ENCODE data around the gene SH2D4B. TPM values are rescaled to one million over a fixed set of nuclear protein-coding genes. Genes with fewer than 3 reads are reported as not detected.

SH2D4B gene
- total RNA-seq, 1 donor from 2014 or later, result not detected

- Histone ChIP-seq H3K4me3 (peak overlapping the region; percentile 2), H3K27ac (replicated peaks) (peak overlapping the region; percentile 91), H3K27me3 (ENCODE audit: low read depth) (no peaks in the 10 kb centered on the region), H3K36me3 (peaks cover 6% of the 10 kb centered on the region), H3K9me3 (replicated peaks) (no peaks in the 10 kb centered on the region), H3K4me1 (peaks cover 100% of the 10 kb centered on the region)
- no peak for TF ChIP-seq CTCF (IDR thresholded peaks at IDR 0.05; ENCODE audit: borderline replicate concordance)
- no peak for DNase-seq
- intact Hi-C loops (cut with micrococcal nuclease), result loop anchor here (5.0 kb wide), 2 partner anchors 45 to 120 kb away; no protein-coding TSS in a partner anchor
Measured at GRCh38 chr10:80501913-80502521, 35.7 kb upstream of the SH2D4B start.

- Histone ChIP-seq H3K27ac (replicated peaks) (peak overlapping the region; percentile 91), H3K4me1 (peaks cover 100% of the 10 kb centered on the region), H3K27me3 (ENCODE audit: low read depth) (no peaks in the 10 kb centered on the region), H3K4me3 (no peak overlapping the region), H3K9me3 (replicated peaks) (no peaks in the 10 kb centered on the region), H3K36me3 (peaks cover 12% of the 10 kb centered on the region)
- intact Hi-C loops (cut with micrococcal nuclease), result loop anchor here (5.0 kb wide), 2 partner anchors 46 to 121 kb away; no protein-coding TSS in a partner anchor
- no peak for DNase-seq
- no peak for TF ChIP-seq CTCF (IDR thresholded peaks at IDR 0.05; ENCODE audit: borderline replicate concordance)
Measured at GRCh38 chr10:80502621-80503583, 34.8 kb upstream of the SH2D4B start.

GRCh38 chr10:80503584-80504157, 34.0 kb upstream of the SH2D4B start:
- intact Hi-C loops (cut with micrococcal nuclease), result loop anchor here (5.0 kb wide), 2 partner anchors 46 to 121 kb away; no protein-coding TSS in a partner anchor
- H3K4me3 ChIP-seq, result no peak overlapping the region
- TF ChIP-seq CTCF (IDR thresholded peaks at IDR 0.05; ENCODE audit: borderline replicate concordance), result no peak
- no peaks in the 10 kb centered on the region for H3K9me3 ChIP-seq (replicated peaks)
- H3K4me1 ChIP-seq, result peaks cover 100% of the 10 kb centered on the region
- H3K36me3 ChIP-seq, result peaks cover 20% of the 10 kb centered on the region
- no peaks in the 10 kb centered on the region for H3K27me3 ChIP-seq (ENCODE audit: low read depth)
- H3K27ac ChIP-seq (replicated peaks), result peak overlapping the region; percentile 91
- no peak for DNase-seq

GRCh38 chr10:80504158-80504811, 33.4 kb upstream of the SH2D4B start:
- no peak for TF ChIP-seq CTCF (IDR thresholded peaks at IDR 0.05; ENCODE audit: borderline replicate concordance)
- peaks cover 23% of the 10 kb centered on the region for H3K36me3 ChIP-seq
- H3K27ac ChIP-seq (replicated peaks), result peak overlapping the region; percentile 91
- no peak overlapping the region for H3K4me3 ChIP-seq
- DNase-seq, result no peak
- intact Hi-C loops (cut with micrococcal nuclease), result loop anchor here (5.0 kb wide), 2 partner anchors 47 to 122 kb away; no protein-coding TSS in a partner anchor
- no peaks in the 10 kb centered on the region for H3K9me3 ChIP-seq (replicated peaks)
- H3K27me3 ChIP-seq (ENCODE audit: low read depth), result no peaks in the 10 kb centered on the region
- H3K4me1 ChIP-seq, result peaks cover 100% of the 10 kb centered on the region
